ENCODE results near the gene COL6A1.

- TF ChIP-seq, protein P1, sequence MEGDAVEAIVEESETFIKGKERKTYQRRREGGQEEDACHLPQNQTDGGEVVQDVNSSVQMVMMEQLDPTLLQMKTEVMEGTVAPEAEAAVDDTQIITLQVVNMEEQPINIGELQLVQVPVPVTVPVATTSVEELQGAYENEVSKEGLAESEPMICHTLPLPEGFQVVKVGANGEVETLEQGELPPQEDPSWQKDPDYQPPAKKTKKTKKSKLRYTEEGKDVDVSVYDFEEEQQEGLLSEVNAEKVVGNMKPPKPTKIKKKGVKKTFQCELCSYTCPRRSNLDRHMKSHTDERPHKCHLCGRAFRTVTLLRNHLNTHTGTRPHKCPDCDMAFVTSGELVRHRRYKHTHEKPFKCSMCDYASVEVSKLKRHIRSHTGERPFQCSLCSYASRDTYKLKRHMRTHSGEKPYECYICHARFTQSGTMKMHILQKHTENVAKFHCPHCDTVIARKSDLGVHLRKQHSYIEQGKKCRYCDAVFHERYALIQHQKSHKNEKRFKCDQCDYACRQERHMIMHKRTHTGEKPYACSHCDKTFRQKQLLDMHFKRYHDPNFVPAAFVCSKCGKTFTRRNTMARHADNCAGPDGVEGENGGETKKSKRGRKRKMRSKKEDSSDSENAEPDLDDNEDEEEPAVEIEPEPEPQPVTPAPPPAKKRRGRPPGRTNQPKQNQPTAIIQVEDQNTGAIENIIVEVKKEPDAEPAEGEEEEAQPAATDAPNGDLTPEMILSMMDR (conservative IDR thresholded peaks at IDR 0.05; ENCODE audit: low read length): no peak
- no peak for TF ChIP-seq EZH2phosphoT487 (IDR thresholded peaks at IDR 0.05; ENCODE audit: borderline replicate concordance, low read depth, low read length)
Measured at GRCh38 chr21:45981151-45982091, at the start of gene COL6A1.
